BLaER1 (cell line): ENCODE results near the gene NHEJ1.

Experiments
- H3K27ac ChIP-seq: shearing (Covaris generic); formaldehyde crosslinking; 2 replicates; pipeline ENCODE4 v1.8.1; 2022
- H3K27me3 ChIP-seq: shearing (Covaris generic); formaldehyde crosslinking; 2 replicates; pipeline ENCODE4 v1.8.1; 2022
- H3K36me3 ChIP-seq: shearing (Covaris generic); formaldehyde crosslinking; 2 replicates; pipeline ENCODE4 v1.8.1; 2022
- H3K4me1 ChIP-seq: shearing (Covaris generic); formaldehyde crosslinking; 2 replicates; pipeline ENCODE4 v1.8.1; 2022
- H3K4me2 ChIP-seq: shearing (Covaris generic); formaldehyde crosslinking; 2 replicates; pipeline ENCODE4 v1.8.1; 2022
- H3K4me3 ChIP-seq: shearing (Covaris generic); formaldehyde crosslinking; 2 replicates; pipeline ENCODE4 v1.8.1; 2022
- H3K9ac ChIP-seq: shearing (Covaris generic); formaldehyde crosslinking; 2 replicates; pipeline ENCODE4 v1.8.1; 2022
- H3K9me3 ChIP-seq: shearing (Covaris generic); formaldehyde crosslinking; 2 replicates; pipeline ENCODE4 v1.8.1; 2022
- H4K20me1 ChIP-seq: shearing (Covaris generic); formaldehyde crosslinking; 2 replicates; pipeline ENCODE4 v1.8.1; 2022
- Cebpa-rat ChIP-seq: shearing (Covaris generic); IDR thresholded peaks from 2 replicates; pipeline ENCODE4 v1.8.1; 2022

The NHEJ1 gene

DNA sequence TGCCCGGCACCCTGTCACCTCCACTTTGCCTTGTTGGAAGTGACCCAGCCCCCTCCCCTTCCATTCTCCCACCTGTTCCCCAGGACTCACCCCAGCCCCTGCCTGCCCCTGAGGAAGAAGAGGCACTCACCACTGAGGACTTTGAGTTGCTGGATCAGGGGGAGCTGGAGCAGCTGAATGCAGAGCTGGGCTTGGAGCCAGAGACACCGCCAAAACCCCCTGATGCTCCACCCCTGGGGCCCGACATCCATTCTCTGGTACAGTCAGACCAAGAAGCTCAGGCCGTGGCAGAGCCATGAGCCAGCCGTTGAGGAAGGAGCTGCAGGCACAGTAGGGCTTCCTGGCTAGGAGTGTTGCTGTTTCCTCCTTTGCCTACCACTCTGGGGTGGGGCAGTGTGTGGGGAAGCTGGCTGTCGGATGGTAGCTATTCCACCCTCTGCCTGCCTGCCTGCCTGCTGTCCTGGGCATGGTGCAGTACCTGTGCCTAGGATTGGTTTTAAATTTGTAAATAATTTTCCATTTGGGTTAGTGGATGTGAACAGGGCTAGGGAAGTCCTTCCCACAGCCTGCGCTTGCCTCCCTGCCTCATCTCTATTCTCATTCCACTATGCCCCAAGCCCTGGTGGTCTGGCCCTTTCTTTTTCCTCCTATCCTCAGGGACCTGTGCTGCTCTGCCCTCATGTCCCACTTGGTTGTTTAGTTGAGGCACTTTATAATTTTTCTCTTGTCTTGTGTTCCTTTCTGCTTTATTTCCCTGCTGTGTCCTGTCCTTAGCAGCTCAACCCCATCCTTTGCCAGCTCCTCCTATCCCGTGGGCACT lies 21.9 kb upstream of the NHEJ1 start:
- Histone ChIP-seq H3K4me2 (peak overlapping the region; percentile 32), H3K4me1 (peaks cover 42% of the 10 kb centered on the region), H3K36me3 (peaks cover 63% of the 10 kb centered on the region), H3K27ac (no peak overlapping the region), H3K9ac (peak overlapping the region; percentile 13), H3K4me3 (no peak overlapping the region), H3K9me3 (no peaks in the 10 kb centered on the region), H3K27me3 (no peaks in the 10 kb centered on the region), H4K20me1 (peaks cover 45% of the 10 kb centered on the region)
- no peak for TF ChIP-seq Cebpa-rat

DNA sequence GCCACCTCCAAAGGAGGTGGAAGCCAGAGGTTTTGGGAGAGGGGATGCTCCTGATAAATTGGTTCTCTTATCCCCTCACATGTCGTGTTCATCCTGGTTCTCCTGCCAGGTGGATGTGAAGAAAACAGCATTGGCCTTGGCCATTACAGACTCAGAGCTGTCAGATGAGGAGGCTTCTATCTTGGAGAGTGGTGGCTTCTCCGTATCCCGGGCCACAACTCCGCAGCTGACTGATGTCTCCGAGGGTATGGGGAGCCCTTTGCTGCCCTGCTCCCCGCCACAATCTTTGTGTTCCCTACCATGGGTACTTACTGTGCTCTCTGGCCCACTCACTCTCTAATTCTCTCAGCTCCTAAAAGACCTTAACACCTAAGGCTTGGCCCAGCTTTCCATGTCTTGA lies 20.9 kb upstream of the NHEJ1 start:
- no peak for TF ChIP-seq Cebpa-rat
- H3K4me3 ChIP-seq = no peak overlapping the region
- H3K36me3 ChIP-seq = peaks cover 63% of the 10 kb centered on the region
- H3K9ac ChIP-seq = peak overlapping the region; percentile 21; the same call in 1 of the 2 replicates
- peaks cover 42% of the 10 kb centered on the region for H3K4me1 ChIP-seq
- H3K27ac ChIP-seq = no peak overlapping the region
- H3K4me2 ChIP-seq = peak overlapping the region; percentile 32; the same call in 1 of the 2 replicates
- no peaks in the 10 kb centered on the region for H3K9me3 ChIP-seq
- H3K27me3 ChIP-seq = no peaks in the 10 kb centered on the region
- H4K20me1 ChIP-seq = peaks cover 45% of the 10 kb centered on the region

GRCh38 chr2:219180961-219181360 lies 20.3 kb upstream of the NHEJ1 start:
- Histone ChIP-seq H3K4me3 (no peak overlapping the region), H4K20me1 (peaks cover 45% of the 10 kb centered on the region), H3K27me3 (no peaks in the 10 kb centered on the region), H3K4me2 (no peak overlapping the region), H3K9me3 (no peaks in the 10 kb centered on the region), H3K36me3 (peaks cover 63% of the 10 kb centered on the region), H3K27ac (no peak overlapping the region), H3K9ac (peak overlapping the region; percentile 21; the same call in 1 of the 2 replicates), H3K4me1 (peaks cover 45% of the 10 kb centered on the region)
- no peak for TF ChIP-seq Cebpa-rat

GRCh38 chr2:219179601-219180465 lies 19.2 kb upstream of the NHEJ1 start:
- Histone ChIP-seq H3K4me1 (peaks cover 57% of the 10 kb centered on the region), H3K4me3 (peak overlapping the region; percentile 89; the same call in 1 of the 2 replicates), H3K9ac (peak overlapping the region; percentile 89; the same call in 1 of the 2 replicates), H4K20me1 (peaks cover 45% of the 10 kb centered on the region), H3K36me3 (peaks cover 63% of the 10 kb centered on the region), H3K9me3 (no peaks in the 10 kb centered on the region), H3K27ac (no peak overlapping the region), H3K4me2 (peak overlapping the region; percentile 91), H3K27me3 (no peaks in the 10 kb centered on the region)
- TF ChIP-seq Cebpa-rat = no peak

GRCh38 chr2:219178377-219179175 lies 18.0 kb upstream of the NHEJ1 start:
- Histone ChIP-seq H3K9me3 (no peaks in the 10 kb centered on the region), H3K36me3 (peaks cover 63% of the 10 kb centered on the region), H4K20me1 (peaks cover 47% of the 10 kb centered on the region), H3K27ac (peak overlapping the region; percentile 86), H3K4me2 (peak overlapping the region; percentile 91), H3K9ac (peak overlapping the region; percentile 89), H3K4me1 (peaks cover 62% of the 10 kb centered on the region), H3K4me3 (peak overlapping the region; percentile 89), H3K27me3 (no peaks in the 10 kb centered on the region)
- TF ChIP-seq Cebpa-rat = no peak

DNA sequence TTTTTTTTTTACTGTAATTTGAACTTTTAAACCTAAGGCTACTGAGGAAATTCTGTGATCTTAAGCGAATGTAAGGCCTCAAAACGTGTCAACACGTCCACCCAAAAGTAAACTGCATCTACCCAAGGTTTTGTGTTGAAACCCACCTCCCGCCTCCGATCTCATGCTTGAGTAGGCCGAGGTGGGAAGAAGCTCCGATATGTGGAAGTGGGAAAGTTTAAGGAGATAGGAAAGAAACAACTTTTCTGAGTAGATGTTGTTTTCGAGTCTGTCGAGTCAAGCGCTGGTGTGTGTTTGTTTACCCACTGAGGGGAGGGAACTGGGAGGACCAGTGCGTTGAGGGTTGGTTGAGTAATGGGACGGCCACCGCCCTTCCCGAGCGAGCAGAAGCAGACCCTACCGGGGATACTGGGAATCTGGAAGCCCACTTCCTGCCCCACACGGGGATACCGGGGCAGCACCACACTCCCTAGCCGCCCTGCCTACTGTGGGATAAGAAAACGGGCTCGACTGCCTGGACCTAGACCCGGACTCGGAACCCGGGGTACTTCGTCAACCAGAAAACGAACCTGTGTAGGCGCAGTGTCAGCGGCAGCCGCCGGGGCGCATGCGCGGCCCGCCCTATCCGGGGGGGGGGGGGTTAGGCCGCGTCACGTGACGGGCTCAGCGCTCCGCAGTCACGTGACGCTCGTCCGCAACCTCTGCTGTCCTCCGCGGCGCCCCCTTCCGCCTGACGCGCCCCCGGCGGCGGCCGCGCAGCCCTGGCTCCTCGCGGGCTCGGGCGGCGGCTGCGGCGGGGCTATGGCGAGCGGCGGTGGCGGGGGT lies 17.1 kb upstream of the NHEJ1 start, which contains the start of gene RETREG2:
TSS of gene RETREG2 (plus strand) at position 724 of the 825 bp plus-strand sequence. CDS start at position 802, 78 bp downstream.
- Histone ChIP-seq H3K4me3 (peak within 1 kb of the TSS; percentile 89), H3K9me3 (no peaks in the 10 kb centered on the region), H3K27me3 (no peaks in the 10 kb centered on the region), H3K9ac (peak within 1 kb of the TSS; percentile 89), H3K4me2 (peak within 1 kb of the TSS; percentile 91), H3K4me1 (peaks cover 58% of the 10 kb centered on the region), H4K20me1 (peaks cover 47% of the 10 kb centered on the region), H3K36me3 (peaks cover 63% of the 10 kb centered on the region), H3K27ac (peak within 1 kb of the TSS; percentile 86)
- no peak for TF ChIP-seq Cebpa-rat

DNA sequence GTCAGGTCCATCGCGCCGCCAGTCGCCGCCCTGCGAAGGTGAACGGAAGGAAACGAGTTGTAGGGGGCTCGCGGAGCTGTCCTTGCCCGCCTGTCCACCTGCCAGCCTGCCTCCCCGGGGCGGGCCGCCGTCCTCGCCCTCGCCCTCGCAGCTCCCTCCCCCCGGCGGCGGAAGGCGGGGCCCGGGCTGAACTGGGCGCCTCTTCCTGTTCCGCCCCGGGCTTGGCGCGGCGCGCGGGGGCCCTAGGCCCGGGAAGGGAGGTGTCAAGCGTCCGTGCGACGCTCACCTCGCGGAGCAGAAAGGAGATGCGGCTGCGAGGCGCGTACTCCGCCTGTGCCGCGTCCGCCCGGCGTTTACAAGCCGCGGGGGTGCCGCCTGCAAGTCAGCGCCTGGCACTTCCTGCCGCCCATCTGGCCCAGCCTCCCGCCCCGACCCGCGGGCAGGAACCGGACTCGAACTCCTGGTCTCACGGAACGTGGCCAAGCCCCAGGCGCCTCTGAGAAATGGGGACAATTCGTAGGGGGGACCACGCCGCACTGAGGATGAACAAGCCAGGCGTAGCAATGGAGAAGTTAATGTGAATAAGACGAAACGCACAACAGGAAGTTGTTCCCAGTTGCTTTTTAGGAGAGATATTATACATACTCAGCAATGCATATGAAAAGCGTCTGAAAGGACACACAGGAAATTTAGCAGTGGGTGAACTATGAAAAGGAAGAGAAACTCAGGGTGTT lies 16.4 kb upstream of the NHEJ1 start, which contains the start of gene CNPPD1:
TSS of gene CNPPD1 (minus strand) at position 108 of the 734 bp plus-strand sequence. CDS start at position 11, 97 bp downstream.
- Histone ChIP-seq H3K4me1 (peaks cover 51% of the 10 kb centered on the region), H3K9ac (peak within 1 kb of the TSS; percentile 89), H3K27ac (peak within 1 kb of the TSS; percentile 86), H3K9me3 (no peaks in the 10 kb centered on the region), H3K4me2 (peak within 1 kb of the TSS; percentile 91), H3K36me3 (peaks cover 63% of the 10 kb centered on the region), H3K27me3 (no peaks in the 10 kb centered on the region), H3K4me3 (peak within 1 kb of the TSS; percentile 89), H4K20me1 (peaks cover 39% of the 10 kb centered on the region)
- TF ChIP-seq Cebpa-rat = no peak
